AG20443 (cell line): Measurements from ENCODE around the gene BRAP.
"Not testable (repeated sequence)": the region's sequence is repeated elsewhere in the genome, so short reads cannot be mapped to it uniquely, and the experiment has no call there.

ENCODE experiments used
- DNase-seq: peaks from one replicate; pipeline ENCODE4 v3.0.0; 2012; ENCODE audit warnings: low spot score, mixed read lengths

BRAP gene, protein sequence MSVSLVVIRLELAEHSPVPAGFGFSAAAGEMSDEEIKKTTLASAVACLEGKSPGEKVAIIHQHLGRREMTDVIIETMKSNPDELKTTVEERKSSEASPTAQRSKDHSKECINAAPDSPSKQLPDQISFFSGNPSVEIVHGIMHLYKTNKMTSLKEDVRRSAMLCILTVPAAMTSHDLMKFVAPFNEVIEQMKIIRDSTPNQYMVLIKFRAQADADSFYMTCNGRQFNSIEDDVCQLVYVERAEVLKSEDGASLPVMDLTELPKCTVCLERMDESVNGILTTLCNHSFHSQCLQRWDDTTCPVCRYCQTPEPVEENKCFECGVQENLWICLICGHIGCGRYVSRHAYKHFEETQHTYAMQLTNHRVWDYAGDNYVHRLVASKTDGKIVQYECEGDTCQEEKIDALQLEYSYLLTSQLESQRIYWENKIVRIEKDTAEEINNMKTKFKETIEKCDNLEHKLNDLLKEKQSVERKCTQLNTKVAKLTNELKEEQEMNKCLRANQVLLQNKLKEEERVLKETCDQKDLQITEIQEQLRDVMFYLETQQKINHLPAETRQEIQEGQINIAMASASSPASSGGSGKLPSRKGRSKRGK

DNA sequence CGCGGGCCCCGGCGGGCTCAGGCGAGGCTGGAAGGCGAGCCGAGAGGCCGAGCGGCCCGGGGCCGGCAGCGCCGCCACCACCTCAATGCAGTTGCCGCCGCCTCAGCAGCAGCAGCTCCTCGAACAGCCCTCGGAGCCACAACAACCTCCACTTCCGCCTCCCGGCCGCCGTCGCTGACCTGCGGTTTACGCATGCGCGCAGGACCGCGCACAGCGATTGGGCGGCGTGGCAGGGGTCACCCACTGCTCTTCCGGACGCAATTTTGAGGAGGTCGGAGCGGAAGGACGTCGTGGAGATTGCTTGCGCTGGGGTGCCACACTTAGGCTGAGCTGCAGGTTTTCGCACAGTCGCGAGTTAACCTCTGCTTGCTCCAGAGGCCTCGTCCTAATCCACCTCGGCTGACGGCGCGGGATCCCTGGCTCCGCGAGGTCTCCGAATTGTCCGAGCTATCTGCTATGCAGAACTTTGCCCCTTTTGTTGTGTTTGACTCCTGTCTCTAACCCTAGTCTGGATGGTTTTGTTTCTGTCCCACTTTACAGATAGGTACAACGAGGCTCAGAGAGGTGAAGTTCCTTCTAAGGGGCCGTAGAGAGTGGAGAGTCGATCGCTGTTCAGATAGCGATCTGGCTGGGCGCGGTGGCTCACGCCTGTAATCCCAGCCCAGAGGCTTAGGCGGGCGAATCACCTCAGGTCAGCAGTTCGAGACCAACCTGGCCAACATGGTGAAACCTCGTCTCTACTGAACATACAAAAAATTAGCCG is at the start of gene BRAP, which contains the start of gene ACAD10:
Gene BRAP, minus strand, starts transcription at position 146 of the 763 bp plus-strand sequence. CDS start 164 bp downstream, outside the sequence.
Gene ACAD10, plus strand, starts transcription at position 243 of the 763 bp plus-strand sequence. CDS start 6,657 bp downstream, outside the sequence.
- DNase-seq: peak; percentile 100

DNA sequence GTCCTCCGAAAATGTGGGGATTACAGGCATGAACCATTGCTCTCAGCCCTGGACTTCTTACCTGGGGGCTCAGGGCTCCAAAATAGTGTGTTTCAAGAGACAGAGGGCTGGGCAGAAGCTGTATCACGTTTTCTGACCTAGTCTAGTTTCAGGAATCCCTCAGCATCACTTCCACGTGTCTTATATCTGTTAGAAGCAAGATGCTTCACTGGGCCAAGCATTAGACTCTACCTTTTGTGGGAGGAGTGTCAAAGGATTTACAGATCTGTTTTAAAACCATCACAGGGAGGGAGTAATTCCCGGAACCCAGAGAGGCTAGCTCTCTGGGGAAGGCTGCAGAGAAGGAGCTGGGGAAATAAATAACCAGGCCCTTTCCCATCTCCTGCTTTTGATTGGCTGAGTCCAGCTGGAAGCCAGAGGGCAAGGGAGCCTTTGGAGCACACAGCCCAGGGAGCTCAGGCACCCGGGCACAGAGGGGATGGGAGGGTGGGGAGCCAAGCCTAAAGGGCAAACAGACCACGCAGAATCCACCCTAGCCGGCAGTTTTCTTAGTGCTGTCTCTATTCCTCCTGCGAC is 47.7 kb upstream of the BRAP start:
- no peak for DNase-seq

DNA sequence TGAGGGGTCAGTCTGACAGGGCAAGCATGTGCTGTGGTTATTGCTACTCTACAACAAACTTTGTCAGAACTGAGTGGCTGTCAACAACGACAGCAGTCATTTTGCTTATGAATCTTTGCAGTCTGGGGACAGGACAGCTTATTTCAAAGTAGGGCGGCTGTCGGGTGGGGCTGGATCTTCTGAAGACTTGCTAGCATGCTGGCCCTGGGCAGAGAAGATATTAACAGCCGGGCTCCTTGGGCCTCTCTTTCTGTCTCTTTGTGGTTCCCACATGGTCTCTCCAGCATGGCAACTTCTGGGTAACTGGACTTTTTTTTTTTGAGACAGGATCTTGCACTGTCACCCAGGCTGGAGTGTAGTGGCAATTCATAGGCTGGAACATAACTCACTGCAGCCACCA is 47.0 kb upstream of the BRAP start:
- DNase-seq: no peak

DNA sequence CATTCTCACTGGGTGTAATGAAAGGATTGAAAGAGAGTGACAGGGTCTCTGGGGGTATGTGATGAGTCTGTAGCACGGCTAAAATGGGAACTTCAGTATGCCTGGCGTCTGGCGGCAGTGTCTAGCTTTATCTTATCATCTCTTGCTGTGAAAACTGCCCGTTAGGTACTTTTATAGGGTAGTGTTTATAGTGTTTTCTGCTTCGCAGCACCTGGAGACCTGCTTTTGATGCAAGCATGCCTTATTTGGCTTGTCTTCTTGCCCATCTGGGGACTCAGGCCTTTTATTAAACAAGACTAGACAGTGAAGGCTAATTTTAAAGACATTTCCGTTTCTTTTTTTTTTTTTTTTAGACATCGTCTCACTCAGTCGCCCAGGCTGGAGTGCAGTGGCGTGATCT is 44.7 kb upstream of the BRAP start:
- DNase-seq: no peak

DNA sequence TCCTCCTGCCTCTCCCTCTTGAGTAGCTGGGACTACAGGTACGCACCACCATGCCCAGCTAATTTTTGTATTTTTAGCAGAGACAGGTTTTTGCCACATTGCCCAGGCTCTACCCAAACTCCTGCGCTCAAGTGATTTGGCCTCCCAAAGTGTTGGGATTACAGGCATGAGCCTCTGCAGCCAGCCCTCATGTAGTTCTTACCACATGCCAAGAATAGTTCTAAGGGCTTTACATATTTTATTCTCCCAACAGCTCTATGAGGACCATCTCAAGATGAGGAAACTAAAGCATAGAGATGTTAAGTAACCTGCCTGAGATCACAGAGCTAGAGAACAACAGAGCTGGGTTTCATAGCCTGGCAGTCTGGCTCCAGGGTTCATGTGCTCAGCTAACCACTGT is 43.0 kb upstream of the BRAP start:
- DNase-seq: no peak

DNA sequence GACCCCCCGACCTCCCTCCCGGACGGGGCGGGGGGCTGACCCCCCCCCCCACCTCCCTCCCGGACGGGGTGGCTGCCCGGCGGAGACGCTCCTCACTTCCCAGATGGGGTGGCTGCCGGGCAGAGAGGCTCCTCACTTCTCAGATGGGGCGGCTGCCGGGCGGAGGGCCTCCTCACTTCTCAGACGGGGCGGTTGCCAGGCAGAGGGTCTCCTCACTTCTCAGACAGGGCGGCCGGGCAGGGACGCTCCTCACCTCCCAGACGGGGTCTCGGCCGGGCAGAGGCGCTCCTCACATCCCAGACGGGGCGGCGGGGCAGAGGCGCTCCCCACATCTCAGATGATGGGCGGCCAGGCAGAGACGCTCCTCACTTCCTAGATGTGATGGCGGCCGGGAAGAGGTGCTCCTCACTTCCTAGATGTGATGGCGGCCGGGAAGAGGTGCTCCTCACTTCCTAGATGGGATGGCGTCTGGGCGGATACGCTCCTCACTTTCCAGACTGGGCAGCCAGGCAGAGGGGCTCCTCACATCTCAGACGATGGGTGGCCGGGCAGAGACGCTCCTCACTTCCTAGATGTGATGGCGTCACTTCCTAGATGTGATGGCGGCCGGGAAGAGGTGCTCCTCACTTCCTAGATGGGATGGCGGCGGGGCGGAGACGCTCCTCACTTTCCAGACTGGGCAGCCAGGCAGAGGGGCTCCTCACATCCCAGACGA is 38.0 kb upstream of the BRAP start:
- DNase-seq: not testable (repeated sequence)

DNA sequence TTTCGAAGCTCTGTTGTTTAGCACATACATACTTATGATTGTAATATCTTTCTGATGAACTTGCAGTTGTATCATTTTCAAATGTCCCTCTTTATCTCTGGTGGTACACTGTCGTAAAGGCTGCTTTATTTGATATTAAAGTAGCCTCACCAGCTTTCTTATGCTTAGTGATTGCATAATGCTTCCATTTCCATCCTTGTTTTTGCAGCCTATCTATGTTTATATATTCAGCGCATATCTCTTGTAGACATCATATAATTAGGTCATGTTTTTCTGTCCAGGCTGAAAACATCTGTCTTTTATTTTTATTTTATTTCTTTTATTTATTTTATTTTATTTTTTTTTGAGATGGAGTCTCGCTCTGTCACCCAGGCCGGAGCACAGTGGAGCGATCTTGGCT is 34.7 kb upstream of the BRAP start:
- no peak for DNase-seq

DNA sequence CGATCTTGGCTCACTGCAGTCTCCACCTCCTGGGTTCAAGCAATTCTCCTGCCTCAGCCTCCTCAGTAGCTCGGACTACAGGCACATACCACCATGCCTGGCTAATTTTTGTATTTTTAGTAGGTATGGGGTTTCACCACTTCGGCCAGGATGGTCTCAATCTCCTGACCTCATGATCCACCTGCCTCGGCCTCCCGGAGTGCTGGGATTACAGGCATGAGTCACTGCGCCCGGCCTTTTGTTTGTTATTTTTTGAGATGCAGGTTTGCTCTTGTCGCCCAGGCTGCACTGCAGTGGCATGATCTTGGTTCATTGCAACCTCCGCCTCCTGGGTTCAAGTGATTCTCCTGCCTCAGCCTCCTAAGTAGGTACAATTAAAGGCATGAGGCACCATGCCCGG is 33.6 kb upstream of the BRAP start:
- not testable (repeated sequence) for DNase-seq

DNA sequence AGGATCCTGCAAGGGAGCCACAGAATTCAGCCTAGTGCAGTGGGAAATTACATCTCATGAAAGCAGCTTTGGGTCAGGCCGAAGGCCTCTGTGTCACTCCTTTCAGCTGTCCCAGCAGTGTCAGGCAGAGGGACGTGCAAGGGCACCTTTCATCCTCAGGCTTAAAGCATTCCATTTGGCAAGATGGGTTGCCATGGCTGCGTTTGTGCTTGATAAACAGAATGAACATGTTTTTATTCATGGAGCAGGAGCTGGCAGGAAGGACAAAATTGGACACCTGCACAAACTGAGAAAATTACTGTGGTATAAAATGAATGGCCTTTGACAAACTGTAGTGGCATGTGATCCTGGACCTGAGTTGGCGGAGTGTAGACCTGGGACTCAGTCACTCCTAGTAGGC is 29.5 kb upstream of the BRAP start:
- no peak for DNase-seq

DNA sequence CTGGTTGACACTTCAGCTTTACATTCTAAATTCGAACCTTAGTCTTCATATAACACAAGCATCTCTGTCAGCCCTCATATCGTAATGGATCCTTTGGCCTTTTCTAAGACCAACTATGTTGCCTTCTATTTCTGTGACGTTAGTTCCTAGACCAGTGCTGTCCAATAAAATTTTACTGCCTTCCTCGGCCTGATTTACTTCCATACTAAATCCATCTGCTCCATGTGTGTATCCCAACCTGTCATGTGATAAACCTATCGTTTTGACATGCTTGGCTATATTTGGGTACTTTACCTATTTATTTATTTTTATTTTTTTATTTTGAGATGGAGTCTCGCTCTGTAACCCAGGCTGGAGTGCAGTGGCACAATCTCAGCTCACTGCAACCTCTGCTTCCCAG is 20.4 kb upstream of the BRAP start:
- no peak for DNase-seq

DNA sequence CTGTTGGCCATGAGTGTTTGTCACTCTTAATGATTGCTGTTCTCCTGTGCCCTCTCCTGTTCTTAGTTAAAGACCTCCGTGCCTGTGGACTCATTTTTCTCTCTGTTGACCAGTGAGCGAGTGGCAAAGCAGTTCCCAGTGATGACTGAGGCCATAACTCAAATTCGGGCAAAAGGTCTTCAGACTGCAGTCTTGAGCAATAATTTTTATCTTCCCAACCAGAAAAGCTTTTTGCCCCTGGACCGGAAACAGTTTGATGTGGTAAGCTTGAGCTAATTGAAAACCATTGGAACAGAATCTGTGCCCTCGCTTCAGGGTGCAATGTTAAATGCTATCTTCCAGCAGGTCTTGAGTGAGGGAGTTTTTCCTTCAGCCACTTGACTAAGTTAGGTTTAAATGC is 19.9 kb upstream of the BRAP start:
- no peak for DNase-seq

DNA sequence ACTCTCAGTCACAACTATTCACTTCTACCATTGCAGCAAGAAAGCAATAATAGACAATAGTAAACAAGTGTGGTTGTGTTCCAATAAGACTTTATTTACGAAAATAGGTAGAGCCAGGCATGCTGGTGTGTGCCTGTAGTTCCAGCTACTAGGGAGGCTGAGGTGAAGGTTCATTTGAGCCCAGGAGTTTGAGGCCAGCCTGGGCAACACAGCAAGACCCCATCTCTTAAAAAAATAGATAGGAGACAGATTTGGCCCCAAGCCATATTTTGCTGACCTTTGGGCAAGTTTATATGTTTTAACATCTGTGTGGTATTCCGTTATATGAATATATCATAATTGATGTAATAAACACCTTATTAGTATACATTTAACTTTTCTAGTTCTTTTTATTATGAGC is 14.2 kb upstream of the BRAP start:
- DNase-seq: no peak

DNA sequence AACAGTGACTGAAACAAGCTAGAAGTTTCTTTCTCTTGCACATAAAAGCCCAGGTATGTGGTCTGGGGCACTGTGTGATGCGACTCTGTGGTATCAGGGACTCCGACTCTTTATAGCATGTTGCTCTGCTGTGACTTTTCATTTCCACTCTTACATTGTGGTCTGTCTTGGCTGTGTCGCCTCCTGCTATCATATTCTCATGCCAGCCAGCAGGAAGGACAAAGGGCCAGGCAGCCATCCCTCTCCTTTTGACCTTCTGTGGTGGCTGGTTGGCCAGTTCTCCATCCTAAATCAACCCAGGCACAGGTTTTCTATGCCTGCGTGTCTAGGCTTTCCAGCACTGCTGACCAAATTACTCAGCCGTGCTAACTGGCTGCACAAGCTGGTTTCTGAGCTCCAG is 8.1 kb upstream of the BRAP start:
- no peak for DNase-seq

DNA sequence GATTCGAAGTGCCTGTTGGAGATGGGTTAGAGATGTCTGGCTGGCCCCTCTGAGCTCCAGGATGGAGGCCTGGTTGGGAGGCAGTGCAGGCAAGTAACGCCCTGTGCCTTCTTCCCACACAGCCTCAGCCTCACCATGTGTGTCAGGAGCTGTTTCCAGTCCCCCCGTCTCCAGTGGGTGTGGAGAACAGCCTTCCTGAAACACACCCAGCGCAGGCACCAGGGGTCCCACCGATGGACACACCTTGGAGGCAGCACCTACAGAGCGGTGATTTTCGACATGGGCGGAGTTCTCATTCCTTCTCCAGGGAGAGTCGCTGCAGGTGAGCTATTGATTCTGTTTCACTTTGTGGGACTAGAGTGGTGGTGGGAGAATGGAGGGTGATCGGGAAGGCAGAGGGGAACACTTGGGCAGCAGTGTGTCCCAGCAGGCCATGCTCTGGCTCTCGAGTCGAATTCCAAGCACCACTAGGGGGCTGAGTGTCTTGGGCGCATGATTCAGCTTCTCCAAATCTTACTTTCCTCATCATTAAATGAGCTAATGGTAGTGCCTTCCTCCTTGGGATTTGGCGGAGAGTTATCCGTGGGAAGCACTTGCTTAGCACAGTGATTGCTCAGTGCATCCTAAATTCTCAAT is 6.9 kb upstream of the BRAP start:
- peak; percentile 60 for DNase-seq

DNA sequence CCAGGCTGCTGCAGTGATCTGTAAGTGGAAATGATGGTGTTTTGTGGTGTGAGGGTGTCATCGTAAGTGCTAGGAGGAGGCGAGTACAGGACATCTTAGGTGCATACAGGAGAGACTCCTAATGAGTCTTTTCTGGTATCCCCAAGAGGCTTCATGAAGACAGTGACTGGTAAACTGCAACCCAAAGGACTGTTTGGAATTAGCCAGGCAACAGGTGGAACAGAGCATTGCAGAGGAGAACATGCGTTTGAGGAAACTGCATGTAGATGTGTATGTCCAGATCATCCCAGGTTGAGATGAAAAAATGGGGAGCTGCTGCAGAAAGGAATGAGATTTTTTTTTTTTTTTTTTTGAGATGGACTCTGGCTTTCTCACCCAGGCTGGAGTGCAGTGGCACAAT is 5.5 kb upstream of the BRAP start:
- DNase-seq: no peak

DNA sequence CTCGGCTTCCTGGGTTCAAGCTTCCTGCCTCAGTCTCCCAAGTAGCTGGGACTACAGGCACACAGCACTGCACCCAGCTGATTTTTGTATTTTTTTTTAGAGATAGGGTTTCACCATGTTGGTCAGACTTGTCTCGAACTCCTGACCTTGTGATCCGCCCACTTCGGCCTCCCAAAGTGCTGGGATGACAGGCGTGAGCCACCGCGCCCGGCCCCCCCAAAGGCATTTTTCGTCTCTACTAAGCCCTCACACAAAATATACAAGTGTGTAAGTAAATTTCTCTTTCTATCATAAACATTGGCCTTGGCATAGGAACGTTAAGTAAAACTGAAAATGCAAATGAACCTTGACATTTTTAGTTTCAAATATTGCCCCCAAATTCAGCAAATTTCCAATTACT is 2.2 kb upstream of the BRAP start:
- DNase-seq: no peak

DNA sequence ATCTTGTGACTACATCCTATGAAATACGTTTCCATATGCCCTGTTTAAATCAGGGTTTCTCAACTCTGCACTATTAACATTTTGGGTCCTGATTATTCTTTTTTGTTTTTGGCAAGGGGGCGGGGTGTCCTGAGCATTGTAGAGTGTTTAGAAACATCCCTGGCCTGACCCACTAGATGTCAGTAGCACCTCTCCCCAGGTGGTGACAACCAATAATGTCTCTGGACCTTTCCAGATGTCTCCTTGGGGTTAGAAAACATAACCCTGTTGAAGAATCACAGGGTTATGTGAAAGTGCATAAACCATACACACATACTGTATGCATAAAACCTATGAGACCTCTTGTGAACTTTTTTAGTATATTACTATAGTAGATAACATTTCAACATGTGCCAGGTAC is 1.5 kb upstream of the BRAP start:
- DNase-seq: no peak

DNA sequence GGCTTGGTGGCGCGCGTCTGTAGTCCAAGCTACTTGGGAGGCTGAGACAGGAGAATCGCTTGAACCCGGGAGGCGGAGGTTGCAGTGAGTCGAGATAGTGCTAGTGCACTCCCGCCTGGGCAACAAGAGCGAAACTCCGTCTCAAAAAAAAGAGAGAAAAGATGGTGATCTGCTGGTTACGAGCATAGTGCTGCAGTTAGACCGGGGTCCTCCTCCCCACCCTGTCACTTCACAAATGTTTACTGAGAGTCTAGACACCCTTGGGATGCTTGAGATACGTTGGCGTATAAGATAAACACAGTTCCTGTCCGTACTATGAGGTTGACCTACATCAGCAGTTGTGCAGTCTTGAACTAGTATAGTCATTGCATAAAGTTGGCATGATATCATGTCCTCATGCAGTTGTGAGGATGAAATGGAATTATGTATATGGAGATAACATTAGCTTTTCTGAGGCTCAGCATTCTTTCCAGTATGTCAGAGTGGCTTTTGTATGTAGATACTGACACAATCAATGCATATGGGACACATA is 884 bp upstream of the BRAP start:
- no peak for DNase-seq

DNA sequence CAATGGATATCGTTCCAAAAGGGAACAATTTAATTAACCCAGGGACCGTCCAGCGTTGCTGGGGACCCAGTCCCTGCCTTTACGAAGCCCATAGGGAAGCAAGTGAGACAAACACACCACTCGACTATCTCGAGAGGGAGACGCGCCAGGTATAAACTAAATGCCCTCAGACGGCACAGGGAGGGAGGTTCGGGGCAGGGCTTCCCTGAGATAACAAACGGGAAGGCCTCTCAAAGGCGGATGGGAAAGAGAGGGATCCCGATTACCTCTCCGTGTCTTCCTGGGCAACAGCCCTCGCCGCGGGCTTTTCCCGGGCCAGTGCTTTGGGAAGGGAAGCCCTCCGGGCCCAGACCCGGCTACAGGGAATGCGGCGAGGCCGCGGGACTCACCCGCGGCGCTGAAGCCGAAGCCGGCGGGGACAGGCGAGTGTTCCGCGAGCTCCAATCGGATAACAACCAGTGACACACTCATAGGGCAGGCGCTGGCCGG is 390 bp downstream of the BRAP start:
- DNase-seq: no peak

DNA sequence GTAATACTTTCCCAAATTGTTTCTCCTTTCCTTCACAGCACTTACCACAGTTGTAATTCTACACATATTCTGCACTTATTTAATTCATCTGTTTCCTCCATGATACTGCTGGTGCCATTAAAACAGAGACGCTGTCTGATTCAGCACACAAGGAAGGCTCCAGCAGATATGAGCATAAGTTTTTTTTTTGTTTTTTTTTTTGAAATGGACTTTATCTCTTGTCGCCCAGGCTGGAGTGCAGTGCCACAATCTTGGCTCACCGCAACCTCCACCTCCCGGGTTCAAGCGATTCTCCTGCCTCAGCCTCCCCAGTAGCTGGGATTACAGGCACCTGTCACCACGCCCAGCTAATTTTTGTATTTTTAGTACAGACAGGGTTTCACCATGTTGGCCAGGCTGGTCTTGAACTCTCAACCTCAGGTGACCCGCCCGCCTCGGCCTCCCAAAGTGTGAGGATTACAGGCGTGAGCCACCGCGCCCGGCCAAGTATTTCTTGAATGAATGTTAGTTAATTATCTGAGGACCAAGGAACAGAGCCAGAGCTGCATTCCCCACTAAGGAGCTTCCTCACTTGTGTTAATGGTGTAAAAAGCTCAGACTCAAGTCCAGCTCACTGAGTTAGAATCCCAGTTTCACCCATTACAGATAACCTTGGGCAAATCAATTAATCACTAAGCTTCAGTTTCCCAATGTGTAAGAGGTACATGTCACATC is 1.1 kb downstream of the BRAP start:
- DNase-seq: not testable (repeated sequence)
